Mammary epithelial cell (primary cell): Measurements from ENCODE around the gene UFL1.

Experiments
- CTCF ChIP-seq, 2 donors: IDR thresholded peaks in 1 of 2; conservative IDR thresholded peaks in 1 of 2; 2 replicates each; pipeline ENCODE4 v1.5.1; 2011 to 2012; ENCODE audit warnings: inconsistent platforms in 2 of 2, low read length in 2 of 2, mild to moderate bottlenecking in 2 of 2, control low read depth in 1 of 2, low read depth in 1 of 2; ENCODE audit not compliant: insufficient read depth in 1 of 2; ENCODE audit errors: extremely low read depth in 1 of 2
- EZH2 ChIP-seq: IDR thresholded peaks from 2 replicates; pipeline ENCODE4 v1.6.1; 2012; ENCODE audit warnings: low read length, inconsistent platforms, borderline replicate concordance

GRCh38 chr6:96491926-96492325, 29.7 kb upstream of the UFL1 start:
- TF ChIP-seq CTCF (conservative IDR thresholded peaks at IDR 0.05 in 1 of 2, IDR thresholded peaks at IDR 0.05 in 1 of 2; ENCODE audit: extremely low read depth in 1 of 2, insufficient read depth in 1 of 2, low read depth in 1 of 2, low read length in 2 of 2) (no peak), EZH2 (no peak)
